Activated CD8-positive, alpha-beta memory T cell treated with anti-CD3 and anti-CD28 coated beads, Interleukin-2, amount 10 ng/mL, durations not matched to agents 7 days and 5 days (primary cell): Measurements from ENCODE around the gene EIF4E1B. TPM values are rescaled to one million over a fixed set of nuclear protein-coding genes. Genes with fewer than 3 reads are reported as not detected.
A peak's percentile ranks its signal among the peaks of the same experiment; 100 is the strongest.

ENCODE experiments used
- ATAC-seq: fragments of 150-1000 bp; cut with Tn5 transposase; one replicate; pipeline ENCODE4 v1.10.0; 2021; ENCODE audit warnings: moderate library complexity
- CTCF ChIA-PET: fragments of 350-600 bp; sonication (Branson Sonifier 250); formaldehyde crosslinking; loops from one replicate; lab custom pipeline; 2021; ENCODE audit warnings: antibody characterized with exemption; lab: Charles Lee
- DNase-seq: peaks from one replicate; pipeline ENCODE4 v3.0.0-alpha.2; 2020
- H3K27ac Mint-ChIP-seq: one replicate; pipeline ENCODE4 v1.8.0; 2021; ENCODE audit warnings: mild to moderate bottlenecking, mixed read lengths
- H3K27me3 Mint-ChIP-seq: one replicate; pipeline ENCODE4 v1.8.0; 2021; ENCODE audit warnings: mixed read lengths
- H3K36me3 Mint-ChIP-seq: one replicate; pipeline ENCODE4 v1.8.0; 2021; ENCODE audit warnings: mild to moderate bottlenecking, mixed read lengths
- H3K4me1 Mint-ChIP-seq: one replicate; pipeline ENCODE4 v1.8.0; 2021; ENCODE audit warnings: mixed read lengths
- H3K4me3 Mint-ChIP-seq: one replicate; pipeline ENCODE4 v1.8.0; 2021; ENCODE audit warnings: mild to moderate bottlenecking, moderate library complexity, mixed read lengths
- H3K9me3 Mint-ChIP-seq: one replicate; pipeline ENCODE4 v1.8.0; 2022; ENCODE audit warnings: low read depth, mixed read lengths
- total RNA-seq, 2 experiments: library from RNA; stranded (reverse); gene quantifications; one replicate each; pipeline ENCODE4 v1.2.3, GENCODE V29; 2021

EIF4E1B gene
- total RNA-seq, 2 experiments from 2014 or later = not detected

GRCh38 chr5:176610435-176610773 is 20.1 kb upstream of the EIF4E1B start:
- Mint-ChIP-seq H3K4me3 (peak overlapping the region; percentile 56), H3K9me3 (no peaks in the 10 kb centered on the region), H3K27me3 (peaks cover 41% of the 10 kb centered on the region), H3K4me1 (peaks cover 13% of the 10 kb centered on the region), H3K27ac (no peak overlapping the region), H3K36me3 (no peaks in the 10 kb centered on the region)
- ATAC-seq (peak; percentile 6), DNase-seq (no peak)
- CTCF ChIA-PET = no interaction called here

- ATAC-seq = no peak
- DNase-seq = peak; percentile 75
- peaks cover 13% of the 10 kb centered on the region for H3K4me1 Mint-ChIP-seq
- H3K27me3 Mint-ChIP-seq = peaks cover 52% of the 10 kb centered on the region
- H3K9me3 Mint-ChIP-seq = no peaks in the 10 kb centered on the region
- H3K36me3 Mint-ChIP-seq = no peaks in the 10 kb centered on the region
- H3K4me3 Mint-ChIP-seq = no peak overlapping the region
- CTCF ChIA-PET = interaction anchor here (1.3 kb wide), 1 partner anchor 74 kb away, joined by 3 read pairs; the partner anchor contains the start of gene RNF44
- H3K27ac Mint-ChIP-seq = no peak overlapping the region
Measured at GRCh38 chr5:176611435-176611834, 19.0 kb upstream of the EIF4E1B start.

DNA sequence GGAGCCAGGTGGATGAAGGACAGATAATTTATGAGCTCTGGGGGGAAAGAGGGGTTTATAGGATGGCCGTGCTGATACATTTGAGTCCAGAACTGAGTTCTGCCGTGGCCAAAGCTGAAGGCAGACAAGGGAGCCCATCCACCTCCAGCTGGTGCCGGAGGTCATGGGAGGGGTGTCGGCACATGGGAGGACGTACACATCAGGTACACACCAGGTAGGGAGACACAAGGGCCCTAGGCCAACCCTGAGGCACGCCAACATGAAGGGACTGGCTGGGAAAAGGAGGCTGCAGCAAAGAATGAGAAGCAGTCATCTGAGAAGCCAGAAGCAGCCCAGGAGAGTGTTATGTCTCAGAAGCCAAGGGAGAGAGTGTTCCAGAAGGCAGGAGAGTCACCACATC is 18.5 kb upstream of the EIF4E1B start:
- no peaks in the 10 kb centered on the region for H3K9me3 Mint-ChIP-seq
- H3K27ac Mint-ChIP-seq = no peak overlapping the region
- ATAC-seq (no peak), DNase-seq (no peak)
- CTCF ChIA-PET = interaction anchor here (1.3 kb wide), 1 partner anchor 75 kb away, joined by 3 read pairs; the partner anchor contains the start of gene RNF44
- peaks cover 13% of the 10 kb centered on the region for H3K4me1 Mint-ChIP-seq
- H3K27me3 Mint-ChIP-seq = peaks cover 57% of the 10 kb centered on the region
- no peaks in the 10 kb centered on the region for H3K36me3 Mint-ChIP-seq
- H3K4me3 Mint-ChIP-seq = no peak overlapping the region

- H3K9me3 Mint-ChIP-seq = no peaks in the 10 kb centered on the region
- H3K27ac Mint-ChIP-seq = no peak overlapping the region
- ATAC-seq (no peak), DNase-seq (no peak)
- H3K27me3 Mint-ChIP-seq = peaks cover 66% of the 10 kb centered on the region
- H3K36me3 Mint-ChIP-seq = no peaks in the 10 kb centered on the region
- peaks cover 13% of the 10 kb centered on the region for H3K4me1 Mint-ChIP-seq
- H3K4me3 Mint-ChIP-seq = no peak overlapping the region
- CTCF ChIA-PET = interaction anchor here (0.9 to 1.3 kb wide), 3 partner anchors 15 to 76 kb away, joined by 3 read pairs; partner anchors contain the start of gene RNF44
Measured at GRCh38 chr5:176612855-176613254, 17.6 kb upstream of the EIF4E1B start.

DNA sequence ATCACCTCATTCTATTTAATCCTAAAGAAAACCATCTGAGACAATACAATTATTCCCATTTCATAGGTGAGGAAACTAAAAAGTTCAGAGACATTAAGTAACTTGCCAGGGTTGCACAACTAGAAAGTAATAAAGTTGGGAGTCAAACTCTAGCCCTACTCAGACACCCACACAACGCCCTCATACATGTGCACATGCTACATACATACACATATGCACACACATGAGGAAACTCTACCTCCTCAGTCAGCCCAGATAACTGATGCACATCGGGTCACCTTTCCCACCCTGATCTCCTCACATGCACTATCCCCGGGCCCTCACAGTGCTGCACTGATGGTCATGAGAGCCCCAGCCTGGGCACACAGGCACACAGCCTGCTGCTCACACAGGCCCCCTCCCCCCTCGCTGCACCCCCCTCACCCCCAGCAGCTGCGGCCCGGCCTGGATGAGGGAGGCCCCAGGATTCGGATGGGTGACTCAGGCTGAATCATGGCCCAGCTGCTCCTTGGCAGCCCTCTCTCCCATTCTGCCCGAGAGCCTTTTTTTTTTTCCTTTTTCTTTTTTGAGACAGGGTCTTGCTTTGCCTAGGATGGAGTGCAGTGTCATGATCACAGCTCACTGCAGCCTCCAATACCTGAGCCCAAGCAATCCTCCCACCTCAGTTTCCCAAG is 15.5 kb upstream of the EIF4E1B start:
- no peak overlapping the region for H3K4me3 Mint-ChIP-seq
- ATAC-seq = no peak
- DNase-seq = no peak
- H3K36me3 Mint-ChIP-seq = no peaks in the 10 kb centered on the region
- H3K9me3 Mint-ChIP-seq = no peaks in the 10 kb centered on the region
- H3K4me1 Mint-ChIP-seq = peaks cover 13% of the 10 kb centered on the region
- CTCF ChIA-PET = no interaction called here
- H3K27me3 Mint-ChIP-seq = peaks cover 76% of the 10 kb centered on the region
- H3K27ac Mint-ChIP-seq = no peak overlapping the region

DNA sequence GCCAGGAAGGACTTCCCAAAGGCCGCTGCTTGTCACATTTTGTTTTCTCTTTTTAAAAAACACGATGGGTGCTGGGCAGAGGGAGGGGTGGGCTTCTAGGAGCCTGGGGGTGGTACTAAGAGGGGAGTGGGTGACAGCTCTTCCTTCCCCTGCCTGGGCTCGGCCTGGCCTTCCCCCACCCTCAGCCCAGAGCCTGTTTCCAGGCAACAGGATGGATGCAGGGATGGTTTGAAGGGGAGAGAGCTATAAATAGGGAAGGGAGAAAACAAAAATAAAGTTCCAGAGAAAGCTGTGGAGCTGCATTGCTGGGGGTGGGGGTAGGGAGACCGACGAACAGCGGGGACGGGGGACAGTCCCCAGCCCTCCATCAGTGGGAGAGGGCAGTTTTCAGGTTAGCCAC is 14.0 kb upstream of the EIF4E1B start:
- ATAC-seq (no peak), DNase-seq (no peak)
- peaks cover 14% of the 10 kb centered on the region for H3K4me1 Mint-ChIP-seq
- H3K27me3 Mint-ChIP-seq = peaks cover 87% of the 10 kb centered on the region
- CTCF ChIA-PET = interaction anchor here (1.2 kb wide), 1 partner anchor 43 kb away, joined by 3 read pairs; no protein-coding TSS in a partner anchor
- H3K4me3 Mint-ChIP-seq = no peak overlapping the region
- H3K27ac Mint-ChIP-seq = no peak overlapping the region
- H3K9me3 Mint-ChIP-seq = no peaks in the 10 kb centered on the region
- no peaks in the 10 kb centered on the region for H3K36me3 Mint-ChIP-seq

DNA sequence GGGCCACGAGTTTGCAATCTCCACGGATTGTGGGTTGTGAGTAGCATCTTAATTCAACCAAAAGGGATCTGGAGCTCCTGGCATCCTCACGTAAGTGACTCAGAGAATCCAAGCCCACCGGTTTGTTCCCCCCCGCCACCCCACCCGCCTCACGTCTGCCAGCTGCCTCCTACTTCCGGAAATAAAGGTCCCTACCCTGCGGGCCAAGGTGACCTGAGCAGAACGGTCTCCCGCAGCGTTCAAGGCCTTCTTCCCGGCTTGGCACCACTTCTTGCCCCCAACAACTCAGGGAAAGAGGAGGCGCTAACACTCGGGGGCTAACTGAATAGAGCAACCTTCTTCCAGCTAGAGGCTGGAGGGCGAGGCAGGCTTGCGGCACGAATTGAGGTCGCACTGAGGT is 11.7 kb upstream of the EIF4E1B start:
- Mint-ChIP-seq H3K36me3 (no peaks in the 10 kb centered on the region), H3K27me3 (peaks cover 81% of the 10 kb centered on the region), H3K9me3 (no peaks in the 10 kb centered on the region), H3K4me3 (no peak overlapping the region), H3K4me1 (peaks cover 12% of the 10 kb centered on the region), H3K27ac (no peak overlapping the region)
- DNase-seq (no peak), ATAC-seq (no peak)
- CTCF ChIA-PET = interaction anchor here (0.6 to 1.1 kb wide), 2 partner anchors 14 to 201 kb away, joined by 3 to 4 read pairs; no protein-coding TSS in a partner anchor

- H3K27ac Mint-ChIP-seq = no peak overlapping the region
- H3K36me3 Mint-ChIP-seq = no peaks in the 10 kb centered on the region
- H3K4me1 Mint-ChIP-seq = peaks cover 12% of the 10 kb centered on the region
- CTCF ChIA-PET = interaction anchor here (0.6 to 0.9 kb wide), 2 partner anchors 46 to 201 kb away, joined by 3 to 4 read pairs; no protein-coding TSS in a partner anchor
- no peaks in the 10 kb centered on the region for H3K9me3 Mint-ChIP-seq
- H3K4me3 Mint-ChIP-seq = no peak overlapping the region
- peaks cover 82% of the 10 kb centered on the region for H3K27me3 Mint-ChIP-seq
- ATAC-seq = peak; percentile 99
- DNase-seq = peak; percentile 92
Measured at GRCh38 chr5:176619203-176619568, 11.3 kb upstream of the EIF4E1B start.

DNA sequence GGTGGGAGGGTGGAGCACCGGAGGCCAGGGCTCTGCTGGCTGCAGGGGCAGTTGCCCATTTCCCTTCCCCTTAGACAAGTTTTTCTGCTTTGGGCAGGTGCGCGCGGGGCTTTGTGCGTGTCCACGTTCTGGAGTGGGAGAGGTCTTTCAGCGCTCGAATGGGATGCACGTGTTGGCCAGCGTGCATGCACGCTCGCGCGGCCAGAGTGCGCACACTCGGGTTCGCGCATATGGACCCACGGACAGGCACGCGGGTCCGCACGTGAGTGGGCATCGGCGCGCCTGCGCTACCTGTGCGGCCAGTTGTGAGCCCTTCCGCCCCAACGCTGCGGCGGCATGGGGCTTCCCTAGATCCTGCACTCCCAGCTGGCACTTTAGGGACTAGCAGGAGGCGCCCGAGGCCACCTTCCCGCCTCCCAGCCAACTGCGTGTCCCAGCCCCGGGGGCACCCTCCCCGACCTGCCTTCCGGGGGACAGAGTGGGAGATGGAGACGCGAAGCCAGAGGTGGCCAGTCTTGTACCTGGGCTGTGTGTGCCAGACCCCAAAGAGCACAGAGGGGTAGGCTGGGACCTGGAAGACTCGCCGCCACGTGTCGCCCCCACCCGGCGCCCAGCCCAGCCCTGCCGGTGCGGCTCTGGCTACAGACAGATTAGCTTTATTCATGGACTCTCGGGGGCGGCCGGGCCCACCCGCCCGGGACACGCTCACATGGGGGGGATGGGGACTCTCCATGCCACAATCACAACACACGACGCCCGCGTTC is 10.7 kb upstream of the EIF4E1B start:
- peaks cover 12% of the 10 kb centered on the region for H3K4me1 Mint-ChIP-seq
- ATAC-seq (peak; percentile 3), DNase-seq (no peak)
- no peaks in the 10 kb centered on the region for H3K9me3 Mint-ChIP-seq
- no peak overlapping the region for H3K4me3 Mint-ChIP-seq
- H3K36me3 Mint-ChIP-seq = no peaks in the 10 kb centered on the region
- CTCF ChIA-PET = interaction anchor here (0.9 kb wide), 1 partner anchor 46 kb away, joined by 4 read pairs; no protein-coding TSS in a partner anchor
- H3K27ac Mint-ChIP-seq = no peak overlapping the region
- peaks cover 84% of the 10 kb centered on the region for H3K27me3 Mint-ChIP-seq

- Mint-ChIP-seq H3K4me1 (peaks cover 12% of the 10 kb centered on the region), H3K4me3 (peak overlapping the region; percentile 22), H3K9me3 (no peaks in the 10 kb centered on the region), H3K36me3 (no peaks in the 10 kb centered on the region), H3K27ac (no peak overlapping the region), H3K27me3 (peaks cover 80% of the 10 kb centered on the region)
- DNase-seq = no peak
- no peak for ATAC-seq
- CTCF ChIA-PET = interaction anchor here (0.9 to 1.3 kb wide), 2 partner anchors 27 to 47 kb away, joined by 3 to 4 read pairs; partner anchors contain the start of gene TSPAN17
Measured at GRCh38 chr5:176620333-176620981, 10.0 kb upstream of the EIF4E1B start.

DNA sequence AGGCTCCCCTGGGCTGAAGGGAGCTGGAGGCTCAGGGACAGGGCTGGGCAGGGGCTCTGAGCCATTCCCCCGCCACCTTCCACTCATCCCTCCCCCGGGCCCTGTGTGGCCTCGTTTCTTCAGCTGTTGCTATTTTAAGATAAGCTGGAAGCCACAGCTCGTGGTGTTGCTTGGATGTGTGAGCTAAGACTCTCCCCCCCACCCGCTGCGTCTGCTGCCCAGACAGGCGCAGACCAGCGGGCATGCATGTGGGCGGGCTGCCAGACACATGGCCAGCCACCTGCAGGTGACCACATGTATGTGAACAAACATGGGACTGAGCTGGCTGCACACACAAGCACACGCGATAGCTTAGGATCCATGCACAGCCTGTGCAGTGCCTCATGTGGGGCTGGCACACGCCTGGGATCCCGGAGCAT is 8.8 kb upstream of the EIF4E1B start:
- ATAC-seq (no peak), DNase-seq (no peak)
- H3K9me3 Mint-ChIP-seq = no peaks in the 10 kb centered on the region
- peaks cover 12% of the 10 kb centered on the region for H3K4me1 Mint-ChIP-seq
- H3K4me3 Mint-ChIP-seq = no peak overlapping the region
- H3K27ac Mint-ChIP-seq = no peak overlapping the region
- no peaks in the 10 kb centered on the region for H3K36me3 Mint-ChIP-seq
- CTCF ChIA-PET = interaction anchor here (1.2 to 1.5 kb wide), 4 partner anchors 25 to 190 kb away, joined by 3 to 6 read pairs (median 4); partner anchors contain the start of gene TSPAN17
- peaks cover 74% of the 10 kb centered on the region for H3K27me3 Mint-ChIP-seq

GRCh38 chr5:176624142-176624541 is 6.3 kb upstream of the EIF4E1B start:
- DNase-seq = no peak
- Mint-ChIP-seq H3K9me3 (no peaks in the 10 kb centered on the region), H3K27me3 (peaks cover 69% of the 10 kb centered on the region), H3K4me3 (no peak overlapping the region), H3K27ac (no peak overlapping the region), H3K36me3 (no peaks in the 10 kb centered on the region), H3K4me1 (peaks cover 18% of the 10 kb centered on the region)
- no peak for ATAC-seq
- CTCF ChIA-PET = interaction anchor here (0.6 kb wide), 1 partner anchor 206 kb away, joined by 3 read pairs; no protein-coding TSS in a partner anchor

- H3K4me1 Mint-ChIP-seq = peaks cover 16% of the 10 kb centered on the region
- ATAC-seq (no peak), DNase-seq (no peak)
- no peak overlapping the region for H3K27ac Mint-ChIP-seq
- no peaks in the 10 kb centered on the region for H3K9me3 Mint-ChIP-seq
- CTCF ChIA-PET = interaction anchor here (1.0 kb wide), 1 partner anchor 27 kb away, joined by 3 read pairs; no protein-coding TSS in a partner anchor
- no peak overlapping the region for H3K4me3 Mint-ChIP-seq
- no peaks in the 10 kb centered on the region for H3K36me3 Mint-ChIP-seq
- peaks cover 68% of the 10 kb centered on the region for H3K27me3 Mint-ChIP-seq
Measured at GRCh38 chr5:176624938-176625337, 5.5 kb upstream of the EIF4E1B start.
